Subcutaneous adipose tissue (tissue), 4 donors: Measurements from ENCODE around the gene ENDOG. TPM values are rescaled to one million over a fixed set of nuclear protein-coding genes. Genes with fewer than 3 reads are reported as not detected.

Experiments
- CTCF ChIP-seq: fragments of 450-650 bp; IDR thresholded peaks from one replicate; pipeline ENCODE4 v1.5.1; 2016; ENCODE audit warnings: low read depth, mild to moderate bottlenecking, control low read depth, antibody characterized with exemption, moderate library complexity
- total RNA-seq, 4 donors: library from RNA; depleted of rRNA; stranded (reverse); fragments of >200 nt; gene quantifications; one replicate each; pipeline ENCODE4 v1.1.0, GENCODE V29; 2016

Gene ENDOG
- total RNA-seq, 4 donors from 2014 or later: 12.1 to 29.8 (median 19.9) TPM

- TF ChIP-seq CTCF: no peak
Observed at GRCh38 chr9:128819716-128820664, 1.7 kb downstream of the ENDOG start.

- TF ChIP-seq CTCF: no peak
Observed at GRCh38 chr9:128820665-128821583, 2.6 kb downstream of the ENDOG start.

GRCh38 chr9:128821584-128822406 is 3.5 kb downstream of the ENDOG start:
- no peak for TF ChIP-seq CTCF

DNA sequence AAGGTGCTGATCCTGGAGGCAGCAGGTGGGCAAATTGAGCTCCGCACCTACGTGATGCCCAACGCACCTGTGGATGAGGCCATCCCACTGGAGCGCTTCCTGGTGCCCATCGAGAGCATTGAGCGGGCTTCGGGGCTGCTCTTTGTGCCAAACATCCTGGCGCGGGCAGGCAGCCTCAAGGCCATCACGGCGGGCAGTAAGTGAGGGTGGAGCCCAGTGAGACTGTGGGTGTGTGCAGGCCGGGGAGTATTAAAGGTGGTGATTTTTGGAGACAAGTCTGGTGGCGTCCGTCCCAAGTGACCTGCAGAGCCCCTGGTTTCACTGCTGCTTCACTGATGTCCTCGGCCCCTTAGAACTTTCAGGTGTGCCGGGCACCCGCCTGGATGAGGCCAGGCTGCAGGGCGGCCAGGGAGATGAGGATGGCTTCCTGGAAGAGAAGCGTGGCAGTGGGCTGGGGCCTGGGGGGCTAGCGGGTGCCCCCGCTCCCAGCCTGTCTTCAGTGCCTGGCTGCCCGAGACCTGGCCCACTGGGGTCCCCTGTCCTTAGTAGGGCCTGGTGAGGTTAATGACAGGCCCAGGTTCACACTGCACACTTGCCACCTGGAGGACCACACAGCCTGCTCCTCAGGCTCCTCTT is 4.2 kb downstream of the ENDOG start:
- no peak for TF ChIP-seq CTCF

GRCh38 chr9:128823362-128823902 is 5.1 kb downstream of the ENDOG start:
- no peak for TF ChIP-seq CTCF

GRCh38 chr9:128823903-128824406 is 5.7 kb downstream of the ENDOG start:
- no peak for TF ChIP-seq CTCF
